GM20000 (cell line): Measurements from ENCODE around the gene CPO.

ENCODE experiments used
- DNase-seq: peaks from one replicate; pipeline ENCODE4 v3.0.0; 2012; ENCODE audit warnings: low spot score
- TF ChIP-seq, protein P1 (sequence below): IDR thresholded peaks from 2 replicates; pipeline ENCODE4 v1.5.1; 2012; ENCODE audit warnings: mild to moderate bottlenecking, control low read depth; ENCODE audit errors: extremely low read depth, missing control alignments

The CPO gene

DNA sequence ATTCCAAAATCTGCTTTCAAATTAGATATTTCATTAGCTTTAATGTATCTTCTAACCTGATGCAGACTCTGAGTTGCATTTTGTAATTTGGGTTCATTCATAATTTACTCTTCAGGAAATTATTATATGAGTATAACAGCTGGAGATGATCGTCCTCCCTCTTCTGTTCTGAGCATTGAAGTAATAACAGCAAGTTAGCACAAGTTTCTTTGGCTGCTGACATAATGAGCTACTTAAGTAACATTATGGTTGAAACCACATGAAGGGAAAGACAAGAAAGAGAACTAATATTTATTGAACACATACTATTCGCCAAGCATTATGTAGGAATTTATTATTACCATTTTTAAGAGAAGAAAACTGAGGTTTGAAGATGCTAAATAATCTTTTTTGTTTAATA is 75.1 kb downstream of the CPO start:
- TF ChIP-seq, protein P1, sequence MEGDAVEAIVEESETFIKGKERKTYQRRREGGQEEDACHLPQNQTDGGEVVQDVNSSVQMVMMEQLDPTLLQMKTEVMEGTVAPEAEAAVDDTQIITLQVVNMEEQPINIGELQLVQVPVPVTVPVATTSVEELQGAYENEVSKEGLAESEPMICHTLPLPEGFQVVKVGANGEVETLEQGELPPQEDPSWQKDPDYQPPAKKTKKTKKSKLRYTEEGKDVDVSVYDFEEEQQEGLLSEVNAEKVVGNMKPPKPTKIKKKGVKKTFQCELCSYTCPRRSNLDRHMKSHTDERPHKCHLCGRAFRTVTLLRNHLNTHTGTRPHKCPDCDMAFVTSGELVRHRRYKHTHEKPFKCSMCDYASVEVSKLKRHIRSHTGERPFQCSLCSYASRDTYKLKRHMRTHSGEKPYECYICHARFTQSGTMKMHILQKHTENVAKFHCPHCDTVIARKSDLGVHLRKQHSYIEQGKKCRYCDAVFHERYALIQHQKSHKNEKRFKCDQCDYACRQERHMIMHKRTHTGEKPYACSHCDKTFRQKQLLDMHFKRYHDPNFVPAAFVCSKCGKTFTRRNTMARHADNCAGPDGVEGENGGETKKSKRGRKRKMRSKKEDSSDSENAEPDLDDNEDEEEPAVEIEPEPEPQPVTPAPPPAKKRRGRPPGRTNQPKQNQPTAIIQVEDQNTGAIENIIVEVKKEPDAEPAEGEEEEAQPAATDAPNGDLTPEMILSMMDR: no peak
- DNase-seq: no peak

- TF ChIP-seq, protein P1: no peak
- DNase-seq: no peak
These were observed 76.6 kb downstream of the CPO start for GRCh38 chr2:207015901-207016300.
